SU-DHL-6 (cell line): ENCODE results near the gene PHLDA1.

Source experiments
- H2AFZ ChIP-seq: fragments of 200-600 bp; sonication (generic); 2 replicates; pipeline ENCODE4 v1.6.1; 2014; ENCODE audit warnings: low read depth, mild to moderate bottlenecking, moderate library complexity, mixed read lengths, antibody characterized with exemption, low read length; ENCODE audit not compliant: severe bottlenecking
- H3F3A ChIP-seq: fragments of 200-600 bp; shearing (Covaris generic); 2 replicates; pipeline ENCODE4 v1.6.0; 2016; ENCODE audit warnings: antibody characterized with exemption, mild to moderate bottlenecking; ENCODE audit not compliant: insufficient read depth
- H3K27ac ChIP-seq: fragments of 200-600 bp; sonication (generic); 2 replicates; pipeline ENCODE4 v1.5.1; 2016; ENCODE audit warnings: low read depth, mild to moderate bottlenecking, low read length, moderate library complexity, mixed read lengths
- H3K27me3 ChIP-seq: fragments of 200-600 bp; sonication (generic), shearing (Covaris generic); 2 replicates; pipeline ENCODE4 v1.6.0; 2014; ENCODE audit warnings: mild to moderate bottlenecking, low read length
- H3K36me3 ChIP-seq: fragments of 200-600 bp; sonication (generic); 2 replicates; pipeline ENCODE4 v1.6.1; 2014; ENCODE audit warnings: mild to moderate bottlenecking, low read length, mixed read lengths
- H3K4me2 ChIP-seq: fragments of 300-600, 200-600 bp; shearing (Covaris generic), sonication (generic); 2 replicates; pipeline ENCODE4 v1.6.0; 2014; ENCODE audit warnings: low read length, low read depth, mild to moderate bottlenecking; ENCODE audit not compliant: poor library complexity, severe bottlenecking
- H3K4me3 ChIP-seq: fragments of 200-600 bp; sonication (generic); 2 replicates; pipeline ENCODE4 v1.5.1; 2014; ENCODE audit warnings: antibody characterized with exemption, low read length, mild to moderate bottlenecking, mixed read lengths; ENCODE audit not compliant: insufficient read depth, poor library complexity, severe bottlenecking
- H3K79me2 ChIP-seq: fragments of 200-600 bp; sonication (generic); 2 replicates; pipeline ENCODE4 v1.6.1; 2014; ENCODE audit warnings: mild to moderate bottlenecking, low read length, moderate library complexity; ENCODE audit not compliant: insufficient read depth
- H3K9ac ChIP-seq: fragments of 200-600 bp; sonication (generic); 2 replicates; pipeline ENCODE4 v1.7.0; 2014; ENCODE audit warnings: mild to moderate bottlenecking, low read length
- H3K9me2 ChIP-seq: fragments of 200-600 bp; sonication (generic); replicated peaks from 2 replicates; pipeline ENCODE4 v1.6.1; 2014; ENCODE audit warnings: low read length; ENCODE audit not compliant: insufficient read depth
- H3K9me3 ChIP-seq: fragments of 200-600 bp; sonication (generic); 2 replicates; pipeline ENCODE4 v1.6.1; 2014; ENCODE audit warnings: low read length, mixed read lengths; ENCODE audit not compliant: insufficient read depth
- H4K20me1 ChIP-seq: fragments of 200-600 bp; sonication (generic); 2 replicates; pipeline ENCODE4 v1.6.1; 2014; ENCODE audit warnings: low read depth, mild to moderate bottlenecking, antibody characterized with exemption, low read length, moderate library complexity, mixed read lengths
- CTCF ChIP-seq: fragments of 200-600 bp; sonication (generic); IDR thresholded peaks from one replicate; pipeline ENCODE4 v1.5.1; 2017; ENCODE audit warnings: antibody characterized with exemption, mild to moderate bottlenecking, low read length, moderate library complexity; ENCODE audit not compliant: insufficient read depth, poor library complexity, severe bottlenecking
- EZH2phosphoT487 ChIP-seq: fragments of 200-600 bp; sonication (generic), shearing (Covaris generic); conservative IDR thresholded peaks from 2 replicates; pipeline ENCODE4 v1.6.1; 2018; ENCODE audit warnings: mild to moderate bottlenecking, antibody characterized with exemption, low read length, moderate library complexity, mixed read lengths

PHLDA1 gene

GRCh38 chr12:76025601-76026575 is 5.7 kb downstream of the PHLDA1 start:
- no peaks in the 10 kb centered on the region for H4K20me1 ChIP-seq
- H3K9ac ChIP-seq, result no peak overlapping the region
- H3K79me2 ChIP-seq, result no peaks in the 10 kb centered on the region
- H3K36me3 ChIP-seq, result no peaks in the 10 kb centered on the region
- TF ChIP-seq EZH2phosphoT487 (no peak), CTCF (no peak)
- no peaks in the 10 kb centered on the region for H3K9me3 ChIP-seq
- no peaks in the 10 kb centered on the region for H3K9me2 ChIP-seq
- H3K27me3 ChIP-seq, result no peaks in the 10 kb centered on the region
- no peak overlapping the region for H3K27ac ChIP-seq
- H3K4me2 ChIP-seq, result no peak overlapping the region
- no peak overlapping the region for H2AFZ ChIP-seq
- no peak overlapping the region for H3K4me3 ChIP-seq
- no peaks in the 10 kb centered on the region for H3F3A ChIP-seq

- no peaks in the 10 kb centered on the region for H3F3A ChIP-seq
- TF ChIP-seq CTCF (no peak), EZH2phosphoT487 (no peak)
- no peaks in the 10 kb centered on the region for H3K27me3 ChIP-seq
- no peaks in the 10 kb centered on the region for H3K36me3 ChIP-seq
- no peak overlapping the region for H2AFZ ChIP-seq
- no peaks in the 10 kb centered on the region for H3K9me3 ChIP-seq
- H3K79me2 ChIP-seq, result no peaks in the 10 kb centered on the region
- no peak overlapping the region for H3K9ac ChIP-seq
- H3K4me2 ChIP-seq, result no peak overlapping the region
- no peaks in the 10 kb centered on the region for H4K20me1 ChIP-seq
- no peak overlapping the region for H3K27ac ChIP-seq
- H3K4me3 ChIP-seq, result no peak overlapping the region
- no peaks in the 10 kb centered on the region for H3K9me2 ChIP-seq
Observed at GRCh38 chr12:76024942-76025600, 6.5 kb downstream of the PHLDA1 start.

- Histone ChIP-seq H2AFZ (no peak overlapping the region), H3K79me2 (no peaks in the 10 kb centered on the region), H3K9me3 (no peaks in the 10 kb centered on the region), H3K4me2 (no peak overlapping the region), H3K4me3 (no peak overlapping the region), H3K9me2 (no peaks in the 10 kb centered on the region), H4K20me1 (no peaks in the 10 kb centered on the region), H3K36me3 (no peaks in the 10 kb centered on the region), H3F3A (no peaks in the 10 kb centered on the region), H3K27me3 (no peaks in the 10 kb centered on the region), H3K27ac (no peak overlapping the region), H3K9ac (no peak overlapping the region)
- TF ChIP-seq EZH2phosphoT487 (no peak), CTCF (no peak)
Observed at GRCh38 chr12:76024102-76024781, 7.3 kb downstream of the PHLDA1 start.
